ENCODE measurements around the gene ZNF490.

The ZNF490 gene

GRCh38 chr19:12597594-12597993 lies 13.0 kb downstream of the ZNF490 start:
- H3K4me3 ChIP-seq (ENCODE audit: low read depth, low read length) = no peak overlapping the region
- no peak for TF ChIP-seq CTCF (IDR thresholded peaks at IDR 0.05; ENCODE audit: borderline replicate concordance, insufficient read depth, low read depth, low read length)

- TF ChIP-seq CTCF (IDR thresholded peaks at IDR 0.05; ENCODE audit: borderline replicate concordance, insufficient read depth, low read depth, low read length) = no peak
Observed at GRCh38 chr19:12596927-12597548, 13.6 kb downstream of the ZNF490 start.

GRCh38 chr19:12596485-12596884 lies 14.1 kb downstream of the ZNF490 start:
- H3K4me3 ChIP-seq (ENCODE audit: low read depth, low read length) = no peak overlapping the region
- no peak for TF ChIP-seq CTCF (IDR thresholded peaks at IDR 0.05; ENCODE audit: borderline replicate concordance, insufficient read depth, low read depth, low read length)

More at GRCh38 chr19:12596927-12597548, 13.6 kb downstream of the ZNF490 start:
- no peak overlapping the region for H3K4me3 ChIP-seq (ENCODE audit: low read depth, low read length)

GRCh38 chr19:12581100-12581499 lies 29.5 kb downstream of the ZNF490 start:
- no peak for TF ChIP-seq CTCF (IDR thresholded peaks at IDR 0.05; ENCODE audit: borderline replicate concordance, insufficient read depth, low read depth, low read length)
- H3K4me3 ChIP-seq (ENCODE audit: low read depth, low read length) = no peak overlapping the region

- no peak for TF ChIP-seq CTCF (IDR thresholded peaks at IDR 0.05; ENCODE audit: borderline replicate concordance, insufficient read depth, low read depth, low read length)
- H3K4me3 ChIP-seq (ENCODE audit: low read depth, low read length) = no peak overlapping the region
Observed at GRCh38 chr19:12580180-12580694, 30.4 kb downstream of the ZNF490 start.

- no peak for TF ChIP-seq CTCF (IDR thresholded peaks at IDR 0.05; ENCODE audit: borderline replicate concordance, insufficient read depth, low read depth, low read length)
- H3K4me3 ChIP-seq (ENCODE audit: low read depth, low read length) = no peak overlapping the region
Observed at GRCh38 chr19:12578641-12579040, 32.0 kb downstream of the ZNF490 start.

- TF ChIP-seq CTCF (IDR thresholded peaks at IDR 0.05; ENCODE audit: borderline replicate concordance, insufficient read depth, low read depth, low read length) = no peak
- H3K4me3 ChIP-seq (ENCODE audit: low read depth, low read length) = no peak overlapping the region
Observed at GRCh38 chr19:12574036-12574435, 36.6 kb downstream of the ZNF490 start.
